NT2/D1 (cell line): ENCODE data around the gene AP5Z1.

Source experiments
- SUZ12 ChIP-seq: IDR thresholded peaks from 2 replicates; pipeline ENCODE4 v1.6.1; 2011; ENCODE audit not compliant: insufficient read length, insufficient read depth; ENCODE audit errors: extremely low read depth
- ZNF274 ChIP-seq: IDR thresholded peaks from 2 replicates; pipeline ENCODE4 v1.6.1; 2011; ENCODE audit warnings: mild to moderate bottlenecking, low read depth, low read length

DNA sequence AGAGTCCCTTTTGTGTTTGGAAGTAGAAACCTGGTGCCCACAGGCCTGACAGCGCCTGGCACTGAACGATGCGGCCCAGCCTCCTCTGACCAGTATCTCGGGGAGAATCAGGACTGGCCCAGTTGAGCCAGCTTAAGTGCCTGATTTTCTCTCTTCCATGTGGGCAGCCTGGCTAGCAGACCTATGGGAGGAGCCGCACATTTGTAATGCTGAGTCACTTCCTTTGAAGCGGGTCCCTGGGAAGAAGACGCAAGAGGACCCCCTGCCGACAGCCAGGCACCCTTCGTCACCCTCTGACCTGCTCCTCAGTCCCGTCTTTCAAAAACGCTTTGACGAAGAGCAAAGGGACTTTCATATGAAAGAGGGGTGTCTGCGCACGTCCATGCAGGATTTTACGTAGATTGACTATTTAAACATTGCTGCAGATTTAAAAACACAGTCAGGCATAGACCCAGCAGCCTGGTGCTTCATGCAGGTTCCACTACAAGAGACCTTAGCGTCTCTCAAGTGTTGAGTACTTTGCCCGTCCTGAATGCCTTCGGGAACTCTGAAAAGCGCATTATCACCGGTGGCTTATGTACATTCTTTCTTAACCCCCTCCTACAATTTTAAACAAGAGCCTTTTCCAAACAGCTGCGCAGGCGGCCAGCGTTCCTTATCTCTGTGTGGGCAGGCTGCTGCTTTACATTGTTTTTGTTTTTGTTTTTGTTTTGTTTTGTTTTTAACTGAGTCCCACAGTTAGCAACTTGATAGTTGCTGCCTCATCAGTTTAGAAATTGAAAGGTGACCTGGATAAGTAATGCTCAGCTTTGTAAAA lies 36.5 kb upstream of the AP5Z1 start:
- TF ChIP-seq SUZ12 (no peak), ZNF274 (no peak)
